Mammary epithelial cell (primary cell): ENCODE measurements around the gene SEMA5A.

Experiments
- CTCF ChIP-seq, 2 donors: IDR thresholded peaks in 1 of 2; conservative IDR thresholded peaks in 1 of 2; 2 replicates each; pipeline ENCODE4 v1.5.1; 2011 to 2012; ENCODE audit warnings: inconsistent platforms in 2 of 2, low read length in 2 of 2, mild to moderate bottlenecking in 2 of 2, control low read depth in 1 of 2, low read depth in 1 of 2; ENCODE audit not compliant: insufficient read depth in 1 of 2; ENCODE audit errors: extremely low read depth in 1 of 2
- EZH2 ChIP-seq: IDR thresholded peaks from 2 replicates; pipeline ENCODE4 v1.6.1; 2012; ENCODE audit warnings: low read length, inconsistent platforms, borderline replicate concordance

- no peak for TF ChIP-seq CTCF (conservative IDR thresholded peaks at IDR 0.05 in 1 of 2, IDR thresholded peaks at IDR 0.05 in 1 of 2; ENCODE audit: extremely low read depth in 1 of 2, insufficient read depth in 1 of 2, low read depth in 1 of 2, low read length in 2 of 2)
- TF ChIP-seq EZH2, result no peak
Observed at GRCh38 chr5:9557696-9558095, 11.8 kb upstream of the SEMA5A start.
